Ishikawa (cell line): ENCODE data around the gene CAMK2N1.

Source experiments
- EP300 ChIP-seq: IDR thresholded peaks from 2 replicates; pipeline ENCODE4 v1.6.1; 2012; ENCODE audit warnings: borderline replicate concordance
- MAX ChIP-seq: IDR thresholded peaks from 2 replicates; pipeline ENCODE4 v1.6.1; 2012
- TAF1 ChIP-seq: IDR thresholded peaks from 2 replicates; pipeline ENCODE4 v1.6.1; 2012; ENCODE audit warnings: low read depth, mild to moderate bottlenecking
- USF1 ChIP-seq: IDR thresholded peaks from 2 replicates; pipeline ENCODE4 v1.6.1; 2012

DNA sequence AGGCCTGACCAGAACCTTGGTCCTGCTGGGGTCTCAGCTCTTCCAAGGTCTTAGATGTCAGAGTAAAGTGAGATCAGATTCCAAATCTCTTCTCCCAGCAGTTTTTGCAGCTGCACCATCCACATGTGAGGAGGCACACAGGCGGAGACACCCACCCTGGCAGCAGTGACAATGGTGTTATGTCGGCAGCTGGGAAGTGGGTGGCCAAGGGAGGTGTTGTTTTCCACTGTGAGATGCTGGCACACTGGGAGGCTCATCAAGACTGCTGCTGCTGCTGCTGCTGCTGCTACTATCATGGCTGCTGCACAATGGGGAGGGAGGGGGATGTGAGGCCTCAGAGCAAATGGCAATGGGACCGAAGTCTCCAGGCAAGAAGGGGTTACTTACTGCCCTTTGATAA lies 23.6 kb downstream of the CAMK2N1 start:
- TF ChIP-seq TAF1 (no peak), USF1 (no peak), MAX (no peak), EP300 (no peak)
